Glutamatergic neuron (in vitro differentiated cells): ENCODE data around the gene TUBB8B. TPM values are rescaled to one million over a fixed set of nuclear protein-coding genes. Genes with fewer than 3 reads are reported as not detected.
A peak's percentile ranks its signal among the peaks of the same experiment; 100 is the strongest.
"Not testable (repeated sequence)": the region's sequence is repeated elsewhere in the genome, so short reads cannot be mapped to it uniquely, and the experiment has no call there.

Experiments used
- DNase-seq: peaks from one replicate; pipeline ENCODE4 v3.0.0; 2022
- H3K27ac Mint-ChIP-seq: one replicate; pipeline ENCODE4 v1.8.0; 2020; ENCODE audit warnings: mild to moderate bottlenecking, mixed read lengths, inconsistent platforms; ENCODE audit not compliant: unreplicated experiment
- H3K27me3 Mint-ChIP-seq: one replicate; pipeline ENCODE4 v1.8.0; 2020; ENCODE audit warnings: mild to moderate bottlenecking, moderate library complexity, mixed read lengths, inconsistent platforms; ENCODE audit not compliant: unreplicated experiment
- H3K36me3 Mint-ChIP-seq: one replicate; pipeline ENCODE4 v1.8.0; 2020; ENCODE audit warnings: mild to moderate bottlenecking, mixed read lengths, inconsistent platforms; ENCODE audit not compliant: unreplicated experiment
- H3K4me1 Mint-ChIP-seq: one replicate; pipeline ENCODE4 v1.8.0; 2020; ENCODE audit warnings: mild to moderate bottlenecking, low read depth, mixed read lengths, inconsistent platforms; ENCODE audit not compliant: unreplicated experiment
- H3K4me3 Mint-ChIP-seq: one replicate; pipeline ENCODE4 v1.8.0; 2020; ENCODE audit warnings: mild to moderate bottlenecking, mixed read lengths, inconsistent platforms; ENCODE audit not compliant: unreplicated experiment
- H3K9me3 Mint-ChIP-seq: one replicate; pipeline ENCODE4 v1.8.0; 2020; ENCODE audit warnings: mild to moderate bottlenecking, moderate library complexity, mixed read lengths, inconsistent platforms; ENCODE audit not compliant: unreplicated experiment
- CTCF ChIP-seq: fragments of 200-600 bp; sonication (generic); IDR thresholded peaks from one replicate; pipeline ENCODE4 v1.5.0; 2021; ENCODE audit not compliant: partially characterized antibody, unreplicated experiment
- total RNA-seq: library from RNA; stranded (reverse); fragmentation: NEBNext Ultra II Directional; extraction: Animal tissue kit (Norgen Biotek cat#: 25700); gene quantifications from one replicate; pipeline ENCODE4 v1.2.1, GENCODE V29; 2021; ENCODE audit not compliant: unreplicated experiment

The TUBB8B gene
- total RNA-seq, 1 donor from 2014 or later, result not detected

GRCh38 chr18:84801-85200 is 35.4 kb upstream of the TUBB8B start:
- peaks cover 12% of the 10 kb centered on the region for H3K36me3 Mint-ChIP-seq
- peaks cover 14% of the 10 kb centered on the region for H3K9me3 Mint-ChIP-seq

DNA sequence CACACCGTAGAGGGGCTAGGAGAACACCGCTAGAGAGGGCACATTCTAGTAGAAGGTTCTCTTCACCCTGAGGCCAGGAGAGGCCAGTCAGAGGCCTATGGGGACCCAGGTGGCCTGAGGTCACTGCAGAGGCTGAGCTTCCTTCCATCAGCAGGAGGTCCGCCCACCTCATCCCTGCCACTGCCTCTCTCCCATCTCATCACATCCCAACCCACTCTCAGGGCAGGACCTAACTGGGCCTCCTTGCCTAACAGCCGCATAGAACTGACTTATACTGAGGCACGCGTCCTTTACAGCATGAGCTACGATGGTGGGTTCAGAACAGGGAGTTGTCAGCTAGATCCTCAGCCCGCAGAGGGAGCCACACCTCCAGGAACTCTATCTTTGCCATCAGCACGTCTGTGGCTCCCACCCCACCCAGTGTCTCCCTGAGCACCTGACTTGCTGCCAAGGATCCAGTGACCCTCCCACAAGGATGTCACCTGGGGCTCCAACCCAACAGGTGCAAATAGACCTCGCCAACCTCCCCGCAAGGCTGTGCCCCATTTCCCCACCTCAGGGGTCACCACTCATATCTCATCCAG is 33.3 kb upstream of the TUBB8B start:
- peaks cover 14% of the 10 kb centered on the region for H3K9me3 Mint-ChIP-seq
- H3K27ac Mint-ChIP-seq, H3K4me1 Mint-ChIP-seq, DNase-seq, H3K4me3 Mint-ChIP-seq: not testable (repeated sequence)
- peaks cover 18% of the 10 kb centered on the region for H3K27me3 Mint-ChIP-seq
- peaks cover 12% of the 10 kb centered on the region for H3K36me3 Mint-ChIP-seq

More at GRCh38 chr18:84801-85200, 35.4 kb upstream of the TUBB8B start:
- not testable (repeated sequence) for DNase-seq, H3K27ac Mint-ChIP-seq, H3K4me1 Mint-ChIP-seq, H3K4me3 Mint-ChIP-seq
- H3K27me3 Mint-ChIP-seq, result peaks cover 18% of the 10 kb centered on the region

DNA sequence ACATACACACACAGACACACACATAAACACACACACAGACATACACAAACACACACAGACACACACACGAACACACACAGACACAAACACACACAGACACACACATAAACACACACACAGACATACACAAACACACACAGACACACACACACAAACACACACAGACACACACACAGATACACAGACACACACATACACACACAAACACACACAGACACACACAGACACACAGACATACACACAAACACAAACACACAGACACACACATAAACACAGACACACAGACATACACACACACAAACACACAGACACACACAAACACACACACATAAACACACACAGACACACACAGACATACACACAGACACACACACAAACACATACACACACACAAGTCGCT is 31.5 kb upstream of the TUBB8B start:
- H3K27ac Mint-ChIP-seq, DNase-seq, H3K4me1 Mint-ChIP-seq: not testable (repeated sequence)
- peak overlapping the region; percentile 61 for H3K4me3 Mint-ChIP-seq
- H3K9me3 Mint-ChIP-seq, result peaks cover 12% of the 10 kb centered on the region
- H3K27me3 Mint-ChIP-seq, result peaks cover 15% of the 10 kb centered on the region
- H3K36me3 Mint-ChIP-seq, result peaks cover 12% of the 10 kb centered on the region

DNA sequence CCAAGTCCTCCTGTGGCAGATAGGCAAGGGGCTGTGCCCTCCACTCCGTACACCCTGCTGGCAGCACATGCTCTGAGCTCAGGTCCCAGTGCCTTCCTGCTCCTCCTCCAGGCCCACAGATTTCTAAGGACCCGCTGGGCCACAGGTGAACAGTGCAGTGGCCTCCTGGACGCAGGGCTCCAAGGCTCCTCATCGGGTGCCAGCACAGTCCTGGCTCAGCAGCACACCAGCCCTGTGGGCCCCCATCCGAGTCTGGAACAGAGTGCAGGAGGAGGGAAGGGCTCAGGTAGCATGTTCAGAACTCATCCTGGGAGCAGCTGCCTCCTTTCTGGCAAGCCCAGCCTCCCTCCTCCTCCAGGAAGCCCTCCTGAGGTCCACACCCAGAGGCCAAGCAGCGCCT is 30.8 kb upstream of the TUBB8B start:
- not testable (repeated sequence) for H3K4me3 Mint-ChIP-seq, DNase-seq, H3K27ac Mint-ChIP-seq, H3K4me1 Mint-ChIP-seq
- Mint-ChIP-seq H3K36me3 (peaks cover 11% of the 10 kb centered on the region), H3K9me3 (peaks cover 13% of the 10 kb centered on the region), H3K27me3 (peaks cover 14% of the 10 kb centered on the region)

GRCh38 chr18:75525-76160 is 26.2 kb upstream of the TUBB8B start:
- H3K4me3 Mint-ChIP-seq, H3K9me3 Mint-ChIP-seq, H3K36me3 Mint-ChIP-seq, H3K4me1 Mint-ChIP-seq, H3K27ac Mint-ChIP-seq, H3K27me3 Mint-ChIP-seq: not testable (repeated sequence)
- peak; percentile 61 for DNase-seq
- peak; percentile 64 for TF ChIP-seq CTCF

DNA sequence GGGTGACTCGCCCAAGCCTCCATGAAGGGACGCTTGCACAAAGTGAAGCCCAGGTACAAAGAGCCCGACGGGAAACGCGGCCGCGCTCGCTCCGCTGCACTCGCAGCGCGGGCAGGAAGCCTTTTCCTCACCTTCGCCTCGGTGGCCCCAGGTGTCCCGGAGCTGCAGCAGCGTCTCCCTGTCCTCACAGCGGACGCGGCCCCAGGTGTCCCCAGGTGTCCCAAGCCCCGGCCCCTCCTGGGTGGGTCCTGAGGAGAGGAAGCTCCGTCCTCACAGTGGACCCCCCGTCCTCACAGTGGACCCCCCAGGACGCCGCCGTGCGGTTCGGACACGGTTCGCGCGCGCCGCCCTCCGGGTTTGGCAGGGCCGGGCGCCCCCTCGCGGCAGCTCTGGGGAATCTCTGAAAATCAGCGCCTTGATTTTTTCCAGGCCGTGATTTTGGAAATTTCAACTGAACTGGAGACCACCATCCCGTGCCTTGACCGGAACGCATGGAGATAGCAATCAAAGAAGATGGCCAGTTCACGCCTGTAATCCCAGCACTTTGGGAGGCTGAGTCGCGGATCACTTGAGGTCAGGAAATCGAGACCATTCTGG is 23.9 kb upstream of the TUBB8B start:
- H3K27me3 Mint-ChIP-seq, H3K36me3 Mint-ChIP-seq, DNase-seq, H3K4me1 Mint-ChIP-seq, H3K9me3 Mint-ChIP-seq, H3K27ac Mint-ChIP-seq: not testable (repeated sequence)
- peak overlapping the region; percentile 55 for H3K4me3 Mint-ChIP-seq
- TF ChIP-seq CTCF, result peak; percentile 73

GRCh38 chr18:67701-68100 is 18.3 kb upstream of the TUBB8B start:
- H3K27ac Mint-ChIP-seq, H3K4me3 Mint-ChIP-seq, DNase-seq, H3K4me1 Mint-ChIP-seq, H3K36me3 Mint-ChIP-seq, H3K27me3 Mint-ChIP-seq, H3K9me3 Mint-ChIP-seq: not testable (repeated sequence)

- H3K4me1 Mint-ChIP-seq, H3K9me3 Mint-ChIP-seq, H3K27me3 Mint-ChIP-seq, DNase-seq, H3K36me3 Mint-ChIP-seq, H3K27ac Mint-ChIP-seq, H3K4me3 Mint-ChIP-seq: not testable (repeated sequence)
Measured at GRCh38 chr18:64279-64678, 14.9 kb upstream of the TUBB8B start.

DNA sequence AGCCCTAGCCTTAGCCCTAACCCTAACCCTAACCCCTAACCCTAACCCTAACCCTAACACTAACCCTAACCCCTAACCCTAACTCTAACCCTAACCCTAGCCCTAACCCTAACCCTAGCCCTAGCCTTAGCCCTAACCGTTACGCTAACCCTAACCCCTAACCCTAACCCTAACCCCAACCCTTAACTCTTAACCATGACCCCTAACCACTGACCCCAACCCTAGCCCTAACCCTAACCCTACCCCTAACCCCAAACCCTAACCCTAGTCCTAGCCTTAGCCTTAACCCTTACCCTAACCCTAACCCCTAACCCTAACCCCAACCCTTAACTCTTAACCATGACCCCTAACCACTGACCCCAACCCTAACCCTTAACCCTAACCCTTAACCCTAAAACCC is 14.2 kb upstream of the TUBB8B start:
- not testable (repeated sequence) for H3K9me3 Mint-ChIP-seq, H3K4me3 Mint-ChIP-seq, H3K36me3 Mint-ChIP-seq, H3K4me1 Mint-ChIP-seq, H3K27me3 Mint-ChIP-seq, H3K27ac Mint-ChIP-seq, DNase-seq

DNA sequence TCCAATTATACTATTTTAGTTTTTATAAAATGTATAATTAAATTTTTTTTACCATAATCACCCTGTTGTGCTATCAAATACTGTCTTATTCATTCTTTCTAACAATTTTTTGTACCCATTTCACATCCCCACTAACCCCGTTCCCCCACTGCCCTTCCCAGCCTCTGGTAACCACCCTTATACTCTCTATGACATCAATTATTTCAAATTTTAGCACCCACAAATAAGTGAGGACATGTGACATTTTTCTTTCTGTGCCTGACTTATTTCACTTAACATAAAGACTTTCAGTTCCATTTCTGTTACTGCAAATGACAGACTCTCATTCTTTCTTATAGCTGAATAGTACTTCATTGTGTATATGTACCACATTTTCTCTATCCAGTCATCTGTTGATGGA is 5.0 kb upstream of the TUBB8B start:
- not testable (repeated sequence) for H3K9me3 Mint-ChIP-seq, H3K4me1 Mint-ChIP-seq, H3K27ac Mint-ChIP-seq, H3K27me3 Mint-ChIP-seq, H3K36me3 Mint-ChIP-seq, H3K4me3 Mint-ChIP-seq, DNase-seq
